D721Med (cell line): ENCODE measurements around the gene B3GNT9.

Experiments used
- DNase-seq: peaks from one replicate; pipeline ENCODE4 v3.0.0; 2011; ENCODE audit warnings: low spot score; ENCODE audit not compliant: insufficient read length
- FAIRE-seq: peaks from 2 replicates; lab custom pipeline; 2011; peaks lifted over from hg19 to GRCh38; lab: Jason Lieb, UNC
- CTCF ChIP-seq: IDR thresholded peaks from 2 replicates; pipeline ENCODE4 v1.5.1; 2012; ENCODE audit warnings: mild to moderate bottlenecking, control low read depth; ENCODE audit not compliant: insufficient read depth; ENCODE audit errors: missing control alignments

The B3GNT9 gene

GRCh38 chr16:67150833-67151396 lies at the start of gene B3GNT9:
Gene B3GNT9 (minus strand): TSS chr16:67150998. CDS start chr16:67150485, 513 bp downstream.
- DNase-seq, result no peak
- TF ChIP-seq CTCF, result no peak
- FAIRE-seq, result no peak

GRCh38 chr16:67200491-67200890 lies 49.7 kb upstream of the B3GNT9 start:
- DNase-seq, result no peak
- no peak for TF ChIP-seq CTCF
- no peak for FAIRE-seq

- DNase-seq, result no peak
Observed at GRCh38 chr16:67199808-67200198, 49.0 kb upstream of the B3GNT9 start.

GRCh38 chr16:67199011-67199807 lies 48.4 kb upstream of the B3GNT9 start, which contains the start of gene ELMO3:
Gene ELMO3 (plus strand): TSS chr16:67199131. CDS start chr16:67199327, 196 bp downstream.
- TF ChIP-seq CTCF, result no peak
- FAIRE-seq (no peak), DNase-seq (no peak)

More at GRCh38 chr16:67199808-67200198, 49.0 kb upstream of the B3GNT9 start:
- FAIRE-seq, result no peak
- TF ChIP-seq CTCF, result no peak

GRCh38 chr16:67198238-67198734 lies 47.5 kb upstream of the B3GNT9 start:
- TF ChIP-seq CTCF, result peak; percentile 52
- no peak for DNase-seq
- FAIRE-seq, result no peak

- no peak for FAIRE-seq
- TF ChIP-seq CTCF, result no peak
- no peak for DNase-seq
Observed at GRCh38 chr16:67197704-67198103, 46.9 kb upstream of the B3GNT9 start.
